K562 (cell line): ENCODE data around the gene FXYD3. TPM values are rescaled to one million over a fixed set of nuclear protein-coding genes. Genes with fewer than 3 reads are reported as not detected.
A peak's percentile ranks its signal among the peaks of the same experiment; 100 is the strongest.

Source experiments
- ATAC-seq: fragments of 200-7000 bp; cut with Tn5 transposase; 3 replicates; pipeline ENCODE4 v1.9.1; 2020; ENCODE audit warnings: moderate library complexity
- BruUV-seq: library from RNA; stranded (reverse); fragments of 400-500 nt; replicated peaks from 2 replicates; lab custom pipeline; 2021; lab: Mats Ljungman, UMichigan
- CTCF ChIA-PET: fragments of 300-600 bp; formaldehyde crosslinking; extraction: SDS; loops from one replicate; lab custom pipeline; 2021; ENCODE audit warnings: low intra/inter-chr PET ratio; lab: Yijun Ruan, JAX
- POLR2A ChIA-PET: fragments of 300-600, 350-650 bp; sonication (Branson Sonifier 250); formaldehyde crosslinking; extraction: SDS; loops from one replicate; lab custom pipeline; 2021; ENCODE audit warnings: antibody characterized with exemption, inconsistent platforms; lab: Yijun Ruan, JAX
- DNase-seq, 4 experiments: peaks; one replicate each; pipeline versions ENCODE4 v3.0.0 to v3.0.0-alpha.2; 2011 to 2018; ENCODE audit warnings: low spot score in 3 of 4, mixed read lengths in 3 of 4; ENCODE audit errors: extremely low read depth in 1 of 4
- FAIRE-seq: peaks from 2 replicates; lab custom pipeline; 2011; peaks lifted over from hg19 to GRCh38; lab: Jason Lieb, UNC
- H2AFZ ChIP-seq: 2 replicates; pipeline ENCODE4 v1.6.0; 2011; ENCODE audit warnings: low read depth, low read length, control low read depth, inconsistent platforms
- H3K27ac ChIP-seq: fragments of 200-600 bp; 3 replicates; pipeline ENCODE4 v1.8.0; 2011; ENCODE audit warnings: low read depth, mild to moderate bottlenecking, control low read depth, inconsistent platforms, low read length, moderate library complexity, mixed read lengths; ENCODE audit errors: extremely low read depth
- H3K27me3 ChIP-seq, 2 experiments: fragments of 300-600 bp in 1 of 2; 2 replicates in 1 of 2; 3 replicates in 1 of 2; pipeline versions ENCODE4 v1.6.0 to v1.8.0; 2011; ENCODE audit warnings: inconsistent platforms in 2 of 2, low read length in 2 of 2, mild to moderate bottlenecking in 1 of 2, mixed read lengths in 1 of 2, moderate library complexity in 1 of 2; ENCODE audit not compliant: control insufficient read depth in 2 of 2, insufficient read depth in 2 of 2
- H3K36me3 ChIP-seq: fragments of 300-600 bp; 3 replicates; pipeline ENCODE4 v1.8.0; 2011; ENCODE audit warnings: mild to moderate bottlenecking, low read length, inconsistent platforms; ENCODE audit not compliant: control insufficient read depth, insufficient read depth
- H3K4me1 ChIP-seq, 2 experiments: fragments of 200-600 bp in 1 of 2; replicated peaks in 1 of 2; 2 replicates in 1 of 2; 3 replicates in 1 of 2; pipeline versions ENCODE4 v1.5.1 to v1.8.0; 2011; ENCODE audit warnings: inconsistent platforms in 2 of 2, low read length in 2 of 2, mild to moderate bottlenecking in 1 of 2, mixed read lengths in 1 of 2, moderate library complexity in 1 of 2; ENCODE audit not compliant: control insufficient read depth in 2 of 2, insufficient read depth in 2 of 2
- H3K4me2 ChIP-seq: 2 replicates; pipeline ENCODE4 v1.6.1; 2011; ENCODE audit warnings: low read length, control low read depth, inconsistent platforms, mixed read lengths; ENCODE audit not compliant: insufficient read depth
- H3K4me3 ChIP-seq: fragments of 200-600 bp; sonication (generic), shearing (Covaris generic); 2 replicates; pipeline ENCODE4 v1.5.1; 2016; ENCODE audit warnings: control low read depth, inconsistent platforms
- H3K79me2 ChIP-seq: fragments of 200-600 bp; 3 replicates; pipeline ENCODE4 v1.8.0; 2011; ENCODE audit warnings: low read length, inconsistent platforms; ENCODE audit not compliant: control insufficient read depth, insufficient read depth
- H3K9ac ChIP-seq, 2 experiments: 2 replicates each; pipeline versions ENCODE4 v1.6.0 to v1.6.1; 2011; ENCODE audit warnings: low read depth in 2 of 2, low read length in 2 of 2, control low read depth in 1 of 2, inconsistent platforms in 1 of 2, mild to moderate bottlenecking in 1 of 2, mixed read lengths in 1 of 2; ENCODE audit not compliant: insufficient read depth in 1 of 2
- H3K9me1 ChIP-seq: one replicate; pipeline ENCODE4 v1.6.0; 2011; ENCODE audit warnings: inconsistent platforms, mild to moderate bottlenecking, low read length, moderate library complexity; ENCODE audit not compliant: control insufficient read depth, insufficient read depth
- H3K9me3 ChIP-seq: replicated peaks from 2 replicates; pipeline ENCODE4 v1.5.1; 2011; ENCODE audit warnings: low read depth, low read length, inconsistent platforms; ENCODE audit not compliant: control insufficient read depth, insufficient read depth
- H4K20me1 ChIP-seq: replicated peaks from 2 replicates; pipeline ENCODE4 v1.6.1; 2011; ENCODE audit warnings: low read length, inconsistent platforms, mixed read lengths; ENCODE audit not compliant: control insufficient read depth, insufficient read depth
- BHLHE40 ChIP-seq: IDR thresholded peaks from 2 replicates; pipeline ENCODE4 v1.6.1; 2011; ENCODE audit warnings: low read length, improper control_type of control experiment
- GABPB2 ChIP-seq: fragments of 250-450 bp; sonication (Bioruptor Pico); conservative IDR thresholded peaks from 2 replicates; pipeline ENCODE4 v1.5.1; 2021; ENCODE audit warnings: mild to moderate bottlenecking
- THRAP3 ChIP-seq: fragments of 450-650 bp; IDR thresholded peaks from 2 replicates; pipeline ENCODE4 v1.6.1; 2016; ENCODE audit warnings: mild to moderate bottlenecking, inconsistent platforms, borderline replicate concordance
- ZBTB7A ChIP-seq: IDR thresholded peaks from 2 replicates; pipeline ENCODE4 v1.6.1; 2011; ENCODE audit warnings: low read depth, mild to moderate bottlenecking, low read length, moderate library complexity, borderline replicate concordance; ENCODE audit not compliant: control insufficient read depth
- ZC3H11A ChIP-seq: IDR thresholded peaks from 2 replicates; pipeline ENCODE4 v1.6.1; 2012; ENCODE audit warnings: low read depth, low read length, improper control_type of control experiment
- WGBS: fragments of 100-300 bp; shearing (Covaris generic); methylation state at CpG from one replicate; pipeline ENCODE4 v1.1.6; 2016; ENCODE audit warnings: low coverage, mixed read lengths; ENCODE audit not compliant: insufficient coverage; ENCODE audit errors: missing lambda C conversion rate; 5-methylcytosine and 5-hydroxymethylcytosine counted together
- in situ Hi-C: fragments of 300-500 bp; cut with MboI; formaldehyde crosslinking; loops from 4 replicates; pipeline ENCODE4 v1.15.0; 2018; ENCODE audit warnings: inconsistent platforms, mixed read lengths
- intact Hi-C: fragments of 100-400 bp; cut with micrococcal nuclease; formaldehyde crosslinking; loops from 2 replicates; pipeline ENCODE4 v1.14.2; 2022
- polyA plus RNA-seq, 8 experiments: library from polyadenylated mRNA; depleted of rRNA in 4 of 8; stranded (reverse) in 5 of 8; unstranded in 3 of 8; fragments of >200 nt; fragmentation: Nextera tagmentation in 2 of 8; fragmentation: Illumina TruSeq in 1 of 8; extraction: Ambion mirVana in 2 of 8; extraction: Trizol in 1 of 8; gene quantifications; 2 replicates each; pipeline versions ENCODE4 v1.2.1 to v1.2.3, GENCODE V29; 2011 to 2014; ENCODE audit warnings: inconsistent platforms in 1 of 8, missing spikeins in 1 of 8
- total RNA-seq, 7 experiments: library from RNA; depleted of rRNA in 6 of 7; stranded (reverse); fragments of >200 nt in 6 of 7; fragmentation: Illumina TruSeq in 2 of 7; extraction: Trizol in 2 of 7; gene quantifications; 2 replicates each; pipeline versions ENCODE4 v1.2.1 to v1.2.3, GENCODE V29; 2011 to 2021; ENCODE audit warnings: low replicate concordance in 1 of 7
- TF ChIP-seq, protein P1 (sequence below): sonication (generic); formaldehyde crosslinking; IDR thresholded peaks from 2 replicates; pipeline ENCODE4 v1.4.0; 2020; ENCODE audit warnings: mild to moderate bottlenecking, missing genetic modification reagents
- TF ChIP-seq, protein P2 (sequence below): fragments of 200-800 bp; sonication (Bioruptor generic); IDR thresholded peaks from 2 replicates; pipeline ENCODE4 v1.6.1; 2017; ENCODE audit warnings: missing genetic modification characterization, missing compliant biosample characterization

Gene FXYD3
- total and polyA plus RNA-seq, 9 of the 15 experiments (the other 6 are each of a cell fraction or from before 2014, with no cell fraction given): 0.24 TPM; not detected in 8

DNA sequence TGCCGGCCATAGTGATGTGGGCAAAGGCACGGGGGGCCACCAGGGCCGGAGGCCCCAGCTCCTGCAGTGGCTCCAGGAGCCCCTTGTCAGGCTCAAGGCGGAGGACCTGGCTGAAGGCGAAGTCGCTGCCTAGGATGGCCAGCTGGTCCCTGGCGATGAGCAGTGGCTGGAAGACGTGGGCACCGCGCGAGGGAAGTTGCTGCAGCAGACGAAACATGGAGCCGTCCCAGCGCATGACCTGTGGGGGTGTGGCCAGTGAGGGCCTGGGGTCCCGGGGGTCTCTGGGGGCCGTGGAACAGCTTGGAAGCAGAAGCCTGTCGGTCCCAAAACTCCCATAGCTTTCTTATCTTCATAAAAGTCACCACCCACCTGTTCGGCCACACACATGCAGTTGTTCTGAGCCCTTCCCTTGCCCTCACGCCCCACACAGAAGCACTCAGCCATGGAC lies 9.7 kb downstream of the FXYD3 start:
- Histone ChIP-seq H3K27me3 (peaks cover 0 to 10% of the 10 kb centered on the region in 2 experiments; a peak in 1 of 5 replicates), H3K4me1 (peaks cover 8 to 34% of the 10 kb centered on the region in 2 experiments; a peak in 4 of 5 replicates), H3K9ac (peak overlapping the region in 1 of 2 experiments; percentile 59; a peak in 2 of 4 replicates), H3K36me3 (no peaks in the 10 kb centered on the region), H2AFZ (peak overlapping the region; percentile 99; the same call in 1 of the 2 replicates), H3K9me1 (no peaks in the 10 kb centered on the region), H3K27ac (no peak overlapping the region), H3K79me2 (no peaks in the 10 kb centered on the region), H3K4me3 (no peak overlapping the region), H3K4me2 (peak overlapping the region; percentile 92; the same call in 1 of the 2 replicates), H3K9me3 (no peaks in the 10 kb centered on the region), H4K20me1 (no peaks in the 10 kb centered on the region)
- TF ChIP-seq BHLHE40: no peak
- TF ChIP-seq, protein P1, sequence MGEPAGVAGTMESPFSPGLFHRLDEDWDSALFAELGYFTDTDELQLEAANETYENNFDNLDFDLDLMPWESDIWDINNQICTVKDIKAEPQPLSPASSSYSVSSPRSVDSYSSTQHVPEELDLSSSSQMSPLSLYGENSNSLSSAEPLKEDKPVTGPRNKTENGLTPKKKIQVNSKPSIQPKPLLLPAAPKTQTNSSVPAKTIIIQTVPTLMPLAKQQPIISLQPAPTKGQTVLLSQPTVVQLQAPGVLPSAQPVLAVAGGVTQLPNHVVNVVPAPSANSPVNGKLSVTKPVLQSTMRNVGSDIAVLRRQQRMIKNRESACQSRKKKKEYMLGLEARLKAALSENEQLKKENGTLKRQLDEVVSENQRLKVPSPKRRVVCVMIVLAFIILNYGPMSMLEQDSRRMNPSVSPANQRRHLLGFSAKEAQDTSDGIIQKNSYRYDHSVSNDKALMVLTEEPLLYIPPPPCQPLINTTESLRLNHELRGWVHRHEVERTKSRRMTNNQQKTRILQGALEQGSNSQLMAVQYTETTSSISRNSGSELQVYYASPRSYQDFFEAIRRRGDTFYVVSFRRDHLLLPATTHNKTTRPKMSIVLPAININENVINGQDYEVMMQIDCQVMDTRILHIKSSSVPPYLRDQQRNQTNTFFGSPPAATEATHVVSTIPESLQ (CRISPR knock-in tag): no peak
- TF ChIP-seq GABPB2 (CRISPR knock-in tag): no peak
- 0 out of 2 replicates have a peak, but pooled peaks have one; percentile 17 for TF ChIP-seq ZBTB7A
- TF ChIP-seq ZC3H11A: no peak
- TF ChIP-seq, protein P2, sequence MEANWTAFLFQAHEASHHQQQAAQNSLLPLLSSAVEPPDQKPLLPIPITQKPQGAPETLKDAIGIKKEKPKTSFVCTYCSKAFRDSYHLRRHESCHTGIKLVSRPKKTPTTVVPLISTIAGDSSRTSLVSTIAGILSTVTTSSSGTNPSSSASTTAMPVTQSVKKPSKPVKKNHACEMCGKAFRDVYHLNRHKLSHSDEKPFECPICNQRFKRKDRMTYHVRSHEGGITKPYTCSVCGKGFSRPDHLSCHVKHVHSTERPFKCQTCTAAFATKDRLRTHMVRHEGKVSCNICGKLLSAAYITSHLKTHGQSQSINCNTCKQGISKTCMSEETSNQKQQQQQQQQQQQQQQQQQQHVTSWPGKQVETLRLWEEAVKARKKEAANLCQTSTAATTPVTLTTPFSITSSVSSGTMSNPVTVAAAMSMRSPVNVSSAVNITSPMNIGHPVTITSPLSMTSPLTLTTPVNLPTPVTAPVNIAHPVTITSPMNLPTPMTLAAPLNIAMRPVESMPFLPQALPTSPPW (CRISPR knock-in tag): no peak
- no peak for TF ChIP-seq THRAP3
- WGBS: 74% methylated on average over 18 of the region's 19 CpGs
- ChIA-PET CTCF (no interaction called here), POLR2A (interaction anchor here (0.6 to 0.7 kb wide), 2 partner anchors 17 to 376 kb away, joined by 3 to 4 read pairs; no protein-coding TSS in a partner anchor)
- in situ Hi-C loops (loop anchor here (5.0 kb wide), 1 partner anchor 58 kb away; no protein-coding TSS in a partner anchor), intact Hi-C loops (no loop called here)
- no peak for DNase-seq
- FAIRE-seq: no peak
- no TSS peak for BruUV-seq
- ATAC-seq: no peak
